ENCODE measurements around the gene EPB41L5. TPM values are rescaled to one million over a fixed set of nuclear protein-coding genes. Genes with fewer than 3 reads are reported as not detected.

Gene EPB41L5
- total RNA-seq, 4 donors from 2014 or later, result 13.7 to 49.7 (median 21.1) TPM

GRCh38 chr2:120108749-120109148 lies 95.9 kb downstream of the EPB41L5 start:
- no peak for TF ChIP-seq EP300 (IDR thresholded peaks at IDR 0.05)
- no peak for TF ChIP-seq POLR2AphosphoS5 (IDR thresholded peaks at IDR 0.05)
- TF ChIP-seq, protein P1, sequence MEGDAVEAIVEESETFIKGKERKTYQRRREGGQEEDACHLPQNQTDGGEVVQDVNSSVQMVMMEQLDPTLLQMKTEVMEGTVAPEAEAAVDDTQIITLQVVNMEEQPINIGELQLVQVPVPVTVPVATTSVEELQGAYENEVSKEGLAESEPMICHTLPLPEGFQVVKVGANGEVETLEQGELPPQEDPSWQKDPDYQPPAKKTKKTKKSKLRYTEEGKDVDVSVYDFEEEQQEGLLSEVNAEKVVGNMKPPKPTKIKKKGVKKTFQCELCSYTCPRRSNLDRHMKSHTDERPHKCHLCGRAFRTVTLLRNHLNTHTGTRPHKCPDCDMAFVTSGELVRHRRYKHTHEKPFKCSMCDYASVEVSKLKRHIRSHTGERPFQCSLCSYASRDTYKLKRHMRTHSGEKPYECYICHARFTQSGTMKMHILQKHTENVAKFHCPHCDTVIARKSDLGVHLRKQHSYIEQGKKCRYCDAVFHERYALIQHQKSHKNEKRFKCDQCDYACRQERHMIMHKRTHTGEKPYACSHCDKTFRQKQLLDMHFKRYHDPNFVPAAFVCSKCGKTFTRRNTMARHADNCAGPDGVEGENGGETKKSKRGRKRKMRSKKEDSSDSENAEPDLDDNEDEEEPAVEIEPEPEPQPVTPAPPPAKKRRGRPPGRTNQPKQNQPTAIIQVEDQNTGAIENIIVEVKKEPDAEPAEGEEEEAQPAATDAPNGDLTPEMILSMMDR (IDR thresholded peaks at IDR 0.05), result no peak
- TF ChIP-seq POLR2A (IDR thresholded peaks at IDR 0.05), result no peak
- Histone ChIP-seq H3K4me1 (peaks cover 8 to 31% (median 16%) of the 10 kb centered on the region in 3 donors), H3K36me3 (peaks cover 0 to 14% of the 10 kb centered on the region in 2 donors), H3K27me3 (no peaks in the 10 kb centered on the region), H3K27ac (no peak overlapping the region), H3K4me3 (no peak overlapping the region), H3K9me3 (no peaks in the 10 kb centered on the region)
- no peak for ATAC-seq
- WGBS, 2 donors (ENCODE audit: low coverage in 1 of 2), result 94 to 100% methylated on average over 1 of the region's 1 CpG

DNA sequence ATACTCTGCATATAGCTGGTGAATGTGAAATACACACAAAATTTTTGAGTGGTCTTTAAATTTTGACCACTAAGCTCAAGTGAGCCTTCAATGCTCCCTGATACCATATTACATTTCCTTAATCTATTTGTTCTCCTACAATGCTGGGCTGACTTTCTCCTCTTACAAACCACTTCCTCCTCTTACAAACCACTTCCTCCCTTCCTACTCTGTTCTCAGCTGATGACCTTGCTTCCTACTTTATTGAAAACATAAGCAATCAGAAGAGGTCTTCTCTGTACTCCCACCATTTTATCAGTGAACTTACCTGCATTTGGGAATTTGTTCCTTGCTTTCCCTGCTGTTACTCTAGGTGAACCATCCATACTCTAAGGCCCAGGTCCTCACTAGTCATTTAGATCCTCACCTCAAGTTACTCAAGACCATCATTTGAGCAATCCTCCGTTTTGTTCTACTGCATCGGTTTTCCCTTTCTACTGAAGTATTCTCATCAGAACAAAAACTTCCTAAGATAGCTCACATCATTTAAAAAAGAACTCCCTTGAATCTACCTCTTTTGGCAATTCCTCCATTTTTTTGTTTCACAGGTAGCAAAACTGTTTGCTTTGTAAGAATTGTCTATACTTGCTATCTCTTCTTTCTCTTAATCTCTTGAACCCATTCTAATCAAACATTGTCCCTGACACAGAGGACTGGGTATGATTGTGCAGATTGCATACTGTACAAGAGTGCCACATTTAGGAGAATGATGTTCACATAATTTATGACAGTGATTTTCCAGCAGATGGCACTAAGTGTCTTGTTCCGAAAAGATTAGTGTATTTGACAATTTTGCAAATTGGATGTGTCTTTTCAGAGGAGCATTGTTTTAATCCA lies 96.5 kb downstream of the EPB41L5 start:
- H3K27me3 ChIP-seq, result no peaks in the 10 kb centered on the region
- no peak for TF ChIP-seq POLR2AphosphoS5 (IDR thresholded peaks at IDR 0.05)
- TF ChIP-seq, protein P1 (IDR thresholded peaks at IDR 0.05), result peak; percentile 5 to 47 (median 42)
- H3K4me3 ChIP-seq, result no peak overlapping the region
- ATAC-seq, result no peak
- H3K9me3 ChIP-seq, result no peaks in the 10 kb centered on the region
- 63 to 75% methylated on average over 3 of the region's 3 CpGs for WGBS, 2 donors (ENCODE audit: low coverage in 1 of 2)
- peaks cover 8 to 31% (median 16%) of the 10 kb centered on the region in 3 donors for H3K4me1 ChIP-seq
- peaks cover 0 to 7% of the 10 kb centered on the region in 2 donors for H3K36me3 ChIP-seq
- no peak overlapping the region for H3K27ac ChIP-seq

DNA sequence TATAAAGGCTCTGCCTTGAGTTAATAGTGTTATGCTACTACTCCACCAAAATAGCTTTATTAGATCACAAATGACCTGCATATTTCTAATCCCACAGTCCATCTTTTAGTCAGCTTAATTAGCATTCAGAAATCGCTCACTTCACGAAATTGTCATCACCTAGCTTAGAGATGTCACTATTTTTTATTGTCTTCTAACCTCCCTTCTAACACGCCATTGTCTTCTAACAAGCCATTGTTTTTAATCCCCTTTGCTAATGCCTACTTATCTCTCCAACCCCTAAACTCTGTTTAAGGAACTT lies 97.1 kb downstream of the EPB41L5 start:
- peaks cover 8 to 31% (median 16%) of the 10 kb centered on the region in 3 donors for H3K4me1 ChIP-seq
- ATAC-seq, result no peak
- H3K27ac ChIP-seq, result no peak overlapping the region
- H3K27me3 ChIP-seq, result no peaks in the 10 kb centered on the region
- peaks cover 0 to 1% of the 10 kb centered on the region in 2 donors for H3K36me3 ChIP-seq
- WGBS, 2 donors (ENCODE audit: low coverage in 1 of 2), result 84 to 93% methylated on average over 3 of the region's 3 CpGs
- TF ChIP-seq POLR2AphosphoS5 (IDR thresholded peaks at IDR 0.05) (no peak), POLR2A (IDR thresholded peaks at IDR 0.05) (no peak), EP300 (IDR thresholded peaks at IDR 0.05) (no peak)
- TF ChIP-seq, protein P1 (IDR thresholded peaks at IDR 0.05), result no peak
- H3K9me3 ChIP-seq, result no peaks in the 10 kb centered on the region
- H3K4me3 ChIP-seq, result no peak overlapping the region

GRCh38 chr2:120110507-120110906 lies 97.6 kb downstream of the EPB41L5 start:
- Histone ChIP-seq H3K4me1 (peaks cover 8 to 31% (median 16%) of the 10 kb centered on the region in 3 donors), H3K9me3 (no peaks in the 10 kb centered on the region), H3K27me3 (no peaks in the 10 kb centered on the region), H3K4me3 (no peak overlapping the region), H3K36me3 (no peaks in the 10 kb centered on the region), H3K27ac (no peak overlapping the region)
- TF ChIP-seq, protein P1 (IDR thresholded peaks at IDR 0.05), result no peak
- TF ChIP-seq EP300 (IDR thresholded peaks at IDR 0.05) (no peak), POLR2AphosphoS5 (IDR thresholded peaks at IDR 0.05) (no peak), POLR2A (IDR thresholded peaks at IDR 0.05) (no peak)
- no peak for ATAC-seq
- WGBS, 2 donors (ENCODE audit: low coverage in 1 of 2), result 69% methylated on average over 4 of the region's 6 CpGs; no CpG with 5 or more reads in 1 of the 2 donors

GRCh38 chr2:120111193-120111592 lies 98.3 kb downstream of the EPB41L5 start:
- Histone ChIP-seq H3K27ac (no peak overlapping the region), H3K9me3 (no peaks in the 10 kb centered on the region), H3K27me3 (no peaks in the 10 kb centered on the region), H3K4me1 (peaks cover 8 to 31% (median 16%) of the 10 kb centered on the region in 3 donors), H3K4me3 (no peak overlapping the region), H3K36me3 (no peaks in the 10 kb centered on the region)
- no peak for TF ChIP-seq EP300 (IDR thresholded peaks at IDR 0.05)
- WGBS, 2 donors (ENCODE audit: low coverage in 1 of 2), result 68 to 92% methylated on average over 5 of the region's 5 CpGs
- ATAC-seq, result no peak
